ENCODE results near the gene SP1. TPM values are rescaled to one million over a fixed set of nuclear protein-coding genes. Genes with fewer than 3 reads are reported as not detected.

The SP1 gene
- total RNA-seq, 1 experiment from 2014 or later: 87.2 TPM

GRCh38 chr12:53344487-53344823 is 35.5 kb upstream of the SP1 start:
- no peaks in the 10 kb centered on the region for H3K9me3 Mint-ChIP-seq
- H3K27ac Mint-ChIP-seq: no peak overlapping the region
- ChIA-PET CTCF (interaction anchor here (0.5 to 8.6 kb wide), 25 partner anchors 9 to 164 kb away, joined by 3 to 148 read pairs (median 5); partner anchors contain the start of genes AAAS, AMHR2, CSAD and MAP3K12), POLR2A (interaction anchor here (0.6 to 1.9 kb wide), 4 partner anchors 9 to 129 kb away, joined by 3 to 10 read pairs (median 4); partner anchors contain the start of gene AAAS)
- no peak; the same call in 1 of the 2 replicates for ATAC-seq
- H3K36me3 Mint-ChIP-seq: no peaks in the 10 kb centered on the region
- H3K27me3 Mint-ChIP-seq (ENCODE audit: low read depth): peaks cover 48% of the 10 kb centered on the region
- peak overlapping the region; percentile 62 for H3K4me3 Mint-ChIP-seq
- peaks cover 13% of the 10 kb centered on the region for H3K4me1 Mint-ChIP-seq
- TF ChIP-seq PREB (CRISPR knock-in tag; IDR thresholded peaks at IDR 0.05; ENCODE audit: borderline replicate concordance) (no peak), ZNF416 (CRISPR knock-in tag; IDR thresholded peaks at IDR 0.05) (no peak), SMAD4 (CRISPR knock-in tag; IDR thresholded peaks at IDR 0.05) (no peak), ZNF425 (CRISPR knock-in tag; conservative IDR thresholded peaks at IDR 0.05) (no peak), MYBL2 (CRISPR knock-in tag; IDR thresholded peaks at IDR 0.05) (no peak), ZNF219 (CRISPR knock-in tag; IDR thresholded peaks at IDR 0.05; ENCODE audit: borderline replicate concordance) (no peak), AFF4 (CRISPR knock-in tag; IDR thresholded peaks at IDR 0.05; ENCODE audit: borderline replicate concordance) (no peak), PRRX2 (CRISPR knock-in tag; IDR thresholded peaks at IDR 0.05) (no peak), IRF2 (CRISPR knock-in tag; IDR thresholded peaks at IDR 0.05; ENCODE audit: borderline replicate concordance, low read depth) (no peak), FOXJ3 (CRISPR knock-in tag; IDR thresholded peaks at IDR 0.05; ENCODE audit: borderline replicate concordance) (no peak), NFATC4 (CRISPR knock-in tag; IDR thresholded peaks at IDR 0.05) (no peak), MLX (CRISPR knock-in tag; IDR thresholded peaks at IDR 0.05) (no peak)
- DNase-seq (ENCODE audit: low spot score): no peak

- DNase-seq (ENCODE audit: low spot score) (peak; percentile 72), ATAC-seq (peak; percentile 65)
- peaks cover 13% of the 10 kb centered on the region for H3K4me1 Mint-ChIP-seq
- POLR2A ChIA-PET: interaction anchor here (0.6 to 1.9 kb wide), 6 partner anchors 10 to 128 kb away, joined by 3 to 10 read pairs (median 4); partner anchors contain the start of gene AAAS
- peaks cover 48% of the 10 kb centered on the region for H3K27me3 Mint-ChIP-seq (ENCODE audit: low read depth)
- CTCF ChIA-PET: interaction anchor here (0.5 to 8.6 kb wide), 31 partner anchors 8 to 411 kb away, joined by 3 to 148 read pairs (median 4); partner anchors contain the start of genes AAAS, AMHR2, CSAD and MAP3K12
- H3K4me3 Mint-ChIP-seq: peak overlapping the region; percentile 96
- no peaks in the 10 kb centered on the region for H3K9me3 Mint-ChIP-seq
- H3K36me3 Mint-ChIP-seq: no peaks in the 10 kb centered on the region
- H3K27ac Mint-ChIP-seq: peak overlapping the region; percentile 79
- TF ChIP-seq RELA (CRISPR knock-in tag; IDR thresholded peaks at IDR 0.05; ENCODE audit: borderline replicate concordance) (no peak), ZNF512 (CRISPR knock-in tag; IDR thresholded peaks at IDR 0.05; ENCODE audit: borderline replicate concordance) (no peak), ZNF317 (CRISPR knock-in tag; IDR thresholded peaks at IDR 0.05; ENCODE audit: borderline replicate concordance, low read depth) (no peak), ATF6 (CRISPR knock-in tag; IDR thresholded peaks at IDR 0.05) (no peak), NR1H2 (CRISPR knock-in tag; IDR thresholded peaks at IDR 0.05) (no peak), EMX1 (CRISPR knock-in tag; IDR thresholded peaks at IDR 0.05) (no peak), E2F1 (CRISPR knock-in tag; IDR thresholded peaks at IDR 0.05) (no peak), KAT7 (CRISPR knock-in tag; IDR thresholded peaks at IDR 0.05; ENCODE audit: borderline replicate concordance) (no peak)
Measured at GRCh38 chr12:53344824-53345485, 35.0 kb upstream of the SP1 start.
